A673 (cell line): ENCODE measurements around the gene JCAD. TPM values are rescaled to one million over a fixed set of nuclear protein-coding genes. Genes with fewer than 3 reads are reported as not detected.

Experiments used
- BruUV-seq: library from RNA; stranded (reverse); fragments of 400-500 nt; replicated peaks from 2 replicates; lab custom pipeline; 2021; lab: Mats Ljungman, UMichigan
- CTCF ChIA-PET: fragments of 300-600 bp; sonication (Branson Sonifier 250); formaldehyde crosslinking; loops from one replicate; lab custom pipeline; 2022; ENCODE audit warnings: antibody characterized with exemption; lab: Charles Lee
- POLR2A ChIA-PET: fragments of 300-600 bp; sonication (Branson Sonifier 250); formaldehyde crosslinking; loops from one replicate; lab custom pipeline; 2022; ENCODE audit warnings: antibody characterized with exemption; ENCODE audit not compliant: low non-redundant PET; lab: Charles Lee
- DNase-seq: peaks from one replicate; pipeline ENCODE4 v3.0.0-alpha.2; 2015; ENCODE audit warnings: low spot score
- H3K27ac ChIP-seq: fragments of 200-600 bp; sonication (generic); 2 replicates; pipeline ENCODE4 v1.5.1; 2016; ENCODE audit warnings: mixed run types, low read depth, mild to moderate bottlenecking, mixed read lengths, antibody characterized with exemption, low read length; ENCODE audit not compliant: poor library complexity, severe bottlenecking
- H3K27me3 ChIP-seq: fragments of 200-600 bp; sonication (generic); replicated peaks from 2 replicates; pipeline ENCODE4 v1.6.1; 2017; ENCODE audit warnings: mixed run types, low read depth, mild to moderate bottlenecking, mixed read lengths, antibody characterized with exemption, low read length; ENCODE audit not compliant: insufficient read depth, poor library complexity
- H3K36me3 ChIP-seq: fragments of 200-600 bp; sonication (generic); 2 replicates; pipeline ENCODE4 v1.6.1; 2016; ENCODE audit warnings: mixed run types, mild to moderate bottlenecking, mixed read lengths, antibody characterized with exemption, low read length; ENCODE audit not compliant: insufficient read depth, poor library complexity, severe bottlenecking
- H3K4me1 ChIP-seq: fragments of 200-600 bp; sonication (generic); 2 replicates; pipeline ENCODE4 v1.6.1; 2017; ENCODE audit warnings: mixed run types, mild to moderate bottlenecking, mixed read lengths, antibody characterized with exemption, low read length; ENCODE audit not compliant: insufficient read depth, poor library complexity, severe bottlenecking
- H3K4me3 ChIP-seq: fragments of 200-600 bp; sonication (generic); 2 replicates; pipeline ENCODE4 v1.5.1; 2016; ENCODE audit warnings: low read depth, mixed run types, mild to moderate bottlenecking, mixed read lengths, low read length; ENCODE audit not compliant: poor library complexity, severe bottlenecking
- H3K9me3 ChIP-seq: fragments of 200-600 bp; sonication (generic); 2 replicates; pipeline ENCODE4 v1.6.1; 2016; ENCODE audit warnings: mixed run types, low read depth, mild to moderate bottlenecking, mixed read lengths, antibody characterized with exemption, low read length; ENCODE audit not compliant: poor library complexity, severe bottlenecking
- EZH2 ChIP-seq: fragments of 200-600 bp; sonication (generic); IDR thresholded peaks from 2 replicates; pipeline ENCODE4 v1.6.1; 2017; ENCODE audit warnings: borderline replicate concordance, low read depth, mild to moderate bottlenecking, mixed read lengths, antibody characterized with exemption, low read length; ENCODE audit not compliant: poor library complexity, severe bottlenecking
- intact Hi-C: fragments of 100-400 bp; cut with micrococcal nuclease; formaldehyde crosslinking; loops from one replicate; pipeline ENCODE4 v1.10.0; 2022; ENCODE audit not compliant: unreplicated experiment
- total RNA-seq: library from RNA; stranded (reverse); gene quantifications from 2 replicates; pipeline ENCODE4 v1.2.3, GENCODE V29; 2021
- TF ChIP-seq, protein P1 (sequence below): fragments of 300-800, 200-600 bp; sonication (generic); conservative IDR thresholded peaks from 2 replicates; pipeline ENCODE4 v1.5.1; 2017; ENCODE audit warnings: low read depth, mild to moderate bottlenecking, antibody characterized with exemption, low read length, moderate library complexity, mixed read lengths

JCAD gene
- total RNA-seq, 1 experiment from 2014 or later, result 65.8 TPM

DNA sequence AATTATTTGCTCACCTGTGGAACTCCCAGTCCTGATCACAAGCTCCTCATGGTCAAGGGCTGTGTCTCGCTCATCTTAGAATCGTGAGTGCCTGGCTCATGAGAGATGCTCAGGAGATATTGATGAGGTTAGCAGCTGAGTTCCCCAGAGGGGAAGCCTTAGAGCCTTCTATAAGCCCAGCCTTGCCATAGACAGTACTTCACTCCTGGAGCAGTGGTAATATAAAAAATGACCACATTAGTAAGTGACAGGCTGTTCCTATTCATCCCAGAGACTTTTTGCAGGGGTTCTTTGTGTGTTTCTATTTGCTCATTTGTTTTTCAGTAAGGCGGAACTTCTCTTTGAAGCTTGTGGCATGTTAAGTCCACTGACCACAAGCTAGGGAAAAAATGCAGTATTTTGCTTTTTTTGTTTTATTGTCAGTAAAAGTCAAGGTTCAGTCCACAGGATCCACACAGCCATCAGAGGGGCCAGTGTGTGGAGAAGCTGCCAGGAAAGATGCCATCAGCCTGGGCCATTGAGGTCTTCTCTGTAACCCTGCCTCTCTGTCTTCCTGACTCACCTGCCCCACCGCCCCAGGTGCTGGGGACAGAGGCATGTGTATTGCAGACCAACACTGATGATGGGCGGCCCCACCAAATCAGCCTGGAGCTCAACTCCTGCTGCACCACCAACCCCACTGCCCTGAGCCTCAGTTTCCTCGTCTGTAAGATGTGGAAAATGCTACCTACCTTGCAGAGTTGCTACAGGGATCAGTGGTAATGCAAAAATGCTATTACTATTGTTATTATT is 36.4 kb upstream of the JCAD start:
- Histone ChIP-seq H3K27me3 (no peaks in the 10 kb centered on the region), H3K4me1 (peaks cover 27% of the 10 kb centered on the region), H3K27ac (no peak overlapping the region), H3K4me3 (no peak overlapping the region), H3K9me3 (no peaks in the 10 kb centered on the region), H3K36me3 (no peaks in the 10 kb centered on the region)
- DNase-seq, result no peak
- BruUV-seq, result no TSS peak
- ChIA-PET CTCF (no interaction called here), POLR2A (interaction anchor here (0.6 kb wide), 1 partner anchor 71 kb away, joined by 6 read pairs; no protein-coding TSS in a partner anchor)
- intact Hi-C loops, result no loop called here
- TF ChIP-seq, protein P1, sequence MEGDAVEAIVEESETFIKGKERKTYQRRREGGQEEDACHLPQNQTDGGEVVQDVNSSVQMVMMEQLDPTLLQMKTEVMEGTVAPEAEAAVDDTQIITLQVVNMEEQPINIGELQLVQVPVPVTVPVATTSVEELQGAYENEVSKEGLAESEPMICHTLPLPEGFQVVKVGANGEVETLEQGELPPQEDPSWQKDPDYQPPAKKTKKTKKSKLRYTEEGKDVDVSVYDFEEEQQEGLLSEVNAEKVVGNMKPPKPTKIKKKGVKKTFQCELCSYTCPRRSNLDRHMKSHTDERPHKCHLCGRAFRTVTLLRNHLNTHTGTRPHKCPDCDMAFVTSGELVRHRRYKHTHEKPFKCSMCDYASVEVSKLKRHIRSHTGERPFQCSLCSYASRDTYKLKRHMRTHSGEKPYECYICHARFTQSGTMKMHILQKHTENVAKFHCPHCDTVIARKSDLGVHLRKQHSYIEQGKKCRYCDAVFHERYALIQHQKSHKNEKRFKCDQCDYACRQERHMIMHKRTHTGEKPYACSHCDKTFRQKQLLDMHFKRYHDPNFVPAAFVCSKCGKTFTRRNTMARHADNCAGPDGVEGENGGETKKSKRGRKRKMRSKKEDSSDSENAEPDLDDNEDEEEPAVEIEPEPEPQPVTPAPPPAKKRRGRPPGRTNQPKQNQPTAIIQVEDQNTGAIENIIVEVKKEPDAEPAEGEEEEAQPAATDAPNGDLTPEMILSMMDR, result no peak
- TF ChIP-seq EZH2, result no peak

GRCh38 chr10:30094601-30095000 is 35.2 kb upstream of the JCAD start:
- TF ChIP-seq, protein P1, result no peak
- TF ChIP-seq EZH2, result no peak
- BruUV-seq, result no TSS peak
- POLR2A ChIA-PET, result no interaction called here
- Histone ChIP-seq H3K4me3 (no peak overlapping the region), H3K27ac (no peak overlapping the region), H3K36me3 (no peaks in the 10 kb centered on the region), H3K4me1 (peaks cover 29% of the 10 kb centered on the region), H3K27me3 (no peaks in the 10 kb centered on the region), H3K9me3 (no peaks in the 10 kb centered on the region)
- CTCF ChIA-PET, result no interaction called here
- DNase-seq, result no peak
- intact Hi-C loops, result no loop called here

DNA sequence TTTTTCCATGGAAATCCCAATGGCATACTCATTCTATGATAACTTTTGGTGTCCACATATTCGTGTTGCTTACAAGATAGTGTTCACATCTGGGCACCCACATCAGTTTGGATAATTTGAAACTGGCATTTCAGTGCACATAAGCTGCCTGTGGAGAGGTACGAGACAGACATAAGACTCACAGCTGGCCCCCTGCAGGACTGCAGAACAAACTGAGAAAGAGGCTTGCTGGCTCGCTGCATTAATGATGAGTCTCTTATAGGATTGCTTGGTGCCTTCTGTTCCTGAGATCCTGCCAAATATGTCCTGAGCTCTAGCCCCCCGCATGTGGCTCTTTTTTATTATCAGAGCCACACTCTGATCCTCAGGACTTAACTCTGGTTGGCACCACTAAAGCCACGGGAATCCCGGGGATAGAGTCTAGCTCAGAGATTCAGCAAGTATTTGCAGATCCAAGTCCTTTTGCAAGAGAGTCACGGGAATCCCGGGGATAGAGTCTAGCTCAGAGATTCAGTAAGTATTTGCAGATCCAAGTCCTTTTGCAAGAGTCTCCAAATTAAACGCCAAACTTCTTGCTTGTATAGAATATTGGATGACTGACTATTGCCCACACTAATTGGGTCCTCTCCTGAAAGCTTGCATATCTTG is 34.0 kb upstream of the JCAD start:
- intact Hi-C loops, result no loop called here
- Histone ChIP-seq H3K4me3 (no peak overlapping the region), H3K36me3 (no peaks in the 10 kb centered on the region), H3K27ac (no peak overlapping the region), H3K9me3 (no peaks in the 10 kb centered on the region), H3K4me1 (peaks cover 33% of the 10 kb centered on the region), H3K27me3 (no peaks in the 10 kb centered on the region)
- BruUV-seq, result no TSS peak
- CTCF ChIA-PET, result interaction anchor here (0.5 kb wide), 1 partner anchor 256 kb away, joined by 4 read pairs; the partner anchor contains the start of gene MTPAP
- peak; percentile 59 for DNase-seq
- TF ChIP-seq, protein P1, result peak; percentile 32
- no peak for TF ChIP-seq EZH2
- POLR2A ChIA-PET, result no interaction called here
